Gastroesophageal sphincter (tissue), 4 donors: ENCODE results near the gene DAPK1. TPM values are rescaled to one million over a fixed set of nuclear protein-coding genes. Genes with fewer than 3 reads are reported as not detected.

Experiments used
- ATAC-seq: fragments of 150-250 bp; one replicate; pipeline ENCODE4 v1.9.1; 2016; ENCODE audit warnings: mild to moderate bottlenecking, moderate library complexity
- H3K27ac ChIP-seq, 4 donors: fragments of 200-600 bp; sonication (generic) in 3 of 4; 1 replicate in 3 of 4; 2 replicates in 1 of 4; pipeline ENCODE4 v1.5.1; 2016 to 2019
- H3K27me3 ChIP-seq: fragments of 200-600 bp; sonication (generic); one replicate; pipeline ENCODE4 v1.5.1; 2019
- H3K36me3 ChIP-seq, 2 donors: fragments of 200-600 bp; sonication (generic); one replicate each; pipeline ENCODE4 v1.5.1; 2019; ENCODE audit warnings: control low read depth in 1 of 2
- H3K4me1 ChIP-seq, 3 donors: fragments of 200-600 bp; sonication (generic); 1 replicate in 2 of 3; 2 replicates in 1 of 3; pipeline ENCODE4 v1.5.1; 2016 to 2019; ENCODE audit warnings: control low read depth in 2 of 3
- H3K4me3 ChIP-seq, 2 donors: fragments of 200-600 bp; sonication (generic); one replicate each; pipeline ENCODE4 v1.5.1; 2019; ENCODE audit warnings: mild to moderate bottlenecking in 1 of 2, moderate library complexity in 1 of 2
- H3K9me3 ChIP-seq, 3 donors: fragments of 200-600 bp; sonication (generic); one replicate each; pipeline ENCODE4 v1.5.1; 2017 to 2019; ENCODE audit warnings: control low read depth in 2 of 3
- EP300 ChIP-seq: sonication (generic); formaldehyde crosslinking; IDR thresholded peaks from one replicate; pipeline ENCODE4 v1.6.1; 2017; ENCODE audit warnings: antibody characterized with exemption, mild to moderate bottlenecking
- POLR2A ChIP-seq, 2 donors: fragments of 450-650 bp; IDR thresholded peaks; one replicate each; pipeline ENCODE4 v1.6.1; 2017; ENCODE audit warnings: antibody characterized with exemption in 2 of 2, mild to moderate bottlenecking in 2 of 2, moderate library complexity in 1 of 2
- POLR2AphosphoS5 ChIP-seq: sonication (generic); formaldehyde crosslinking; IDR thresholded peaks from one replicate; pipeline ENCODE4 v1.6.1; 2017; ENCODE audit warnings: antibody characterized with exemption
- WGBS, 2 donors: methylation state at CpG; one replicate each; pipeline ENCODE4 v1.1.5; 2018; ENCODE audit warnings: low coverage in 1 of 2; 5-methylcytosine and 5-hydroxymethylcytosine counted together
- total RNA-seq, 4 donors: library from RNA; depleted of rRNA; stranded (reverse); fragments of >200 nt; gene quantifications; one replicate each; pipeline ENCODE4 v1.1.0, GENCODE V29; 2016
- TF ChIP-seq, protein P1 (sequence below), 4 experiments: fragments of 200-600 bp in 2 of 4; fragments of 450-650 bp in 2 of 4; sonication (generic) in 1 of 4; IDR thresholded peaks; one replicate each; pipeline ENCODE4 v1.5.1; 2017 to 2019; ENCODE audit warnings: antibody characterized with exemption in 4 of 4, mild to moderate bottlenecking in 2 of 4, moderate library complexity in 2 of 4

DAPK1 gene
- total RNA-seq, 4 donors from 2014 or later, result 52.3 to 119 (median 75.3) TPM

DNA sequence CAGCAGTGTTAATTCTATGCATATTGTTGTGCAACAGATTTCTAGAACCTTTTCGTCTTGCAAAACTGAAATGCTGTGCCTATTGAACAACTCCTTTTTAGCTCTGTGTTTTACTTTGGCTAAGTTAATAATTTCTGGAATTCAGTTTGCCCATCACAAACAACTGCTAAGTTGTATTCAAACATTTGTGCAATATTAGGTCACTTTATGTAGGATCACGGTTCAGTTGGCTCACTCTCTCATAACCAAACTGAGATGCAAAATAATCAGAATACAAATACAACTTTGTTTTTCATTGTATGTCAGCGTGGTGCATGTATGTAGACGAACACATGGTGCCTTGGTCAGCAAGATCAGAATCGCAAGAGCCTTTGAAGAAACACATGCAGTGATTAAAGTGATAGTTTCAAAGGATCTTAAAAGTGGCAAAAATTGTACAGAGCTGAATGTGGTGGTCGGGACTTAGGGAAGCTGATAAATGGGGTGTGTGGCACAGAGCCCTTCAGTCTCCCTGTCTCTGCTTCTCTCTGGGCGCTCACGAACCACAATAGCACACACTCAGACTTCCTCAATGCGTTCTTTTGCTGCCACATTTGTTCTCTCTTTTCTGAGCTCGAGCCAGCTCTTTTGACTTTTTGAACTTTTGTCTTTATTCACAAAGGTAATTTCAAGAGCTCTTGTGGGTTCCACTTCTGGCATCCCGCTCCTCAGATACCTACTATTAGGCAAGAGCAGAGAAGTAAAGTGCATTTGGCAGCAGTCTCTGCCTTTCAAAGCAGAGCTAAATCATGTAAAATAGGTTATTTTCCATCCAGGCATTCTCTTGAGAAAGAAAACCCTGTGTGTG is 115.8 kb downstream of the DAPK1 start:
- 59 to 71% methylated on average over 10 of the region's 11 CpGs for WGBS, 2 donors
- peak; percentile 38 for TF ChIP-seq POLR2AphosphoS5
- TF ChIP-seq EP300, result no peak
- Histone ChIP-seq H3K9me3 (no peaks in the 10 kb centered on the region), H3K27ac (peak overlapping the region; percentile 29 to 71 (median 52)), H3K36me3 (peaks cover 0 to 30% of the 10 kb centered on the region in 2 donors), H3K27me3 (no peaks in the 10 kb centered on the region), H3K4me1 (peaks cover 0 to 77% (median 9%) of the 10 kb centered on the region in 3 donors), H3K4me3 (no peak overlapping the region)
- peak; percentile 54 for ATAC-seq

DNA sequence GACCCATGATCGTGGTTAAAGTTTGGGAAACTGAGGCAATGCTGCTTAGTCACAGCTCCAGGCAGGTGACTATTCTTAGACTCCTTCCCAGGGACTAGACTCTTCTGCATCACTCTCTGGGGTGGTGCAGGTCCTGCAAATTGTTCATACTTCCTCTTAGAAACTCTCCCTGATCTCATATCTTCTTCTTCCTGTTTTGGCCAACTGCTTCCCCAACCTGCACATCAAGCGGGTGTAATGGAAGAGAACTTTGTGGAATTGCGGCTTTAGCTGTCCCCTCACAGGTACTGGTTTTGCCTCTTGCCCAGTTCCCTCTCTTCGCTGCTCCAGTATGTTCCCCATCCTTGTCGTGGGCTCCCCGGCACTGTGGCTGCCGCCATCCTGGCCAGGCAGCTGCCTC is 116.7 kb downstream of the DAPK1 start:
- no peak for ATAC-seq
- peaks cover 0 to 24% of the 10 kb centered on the region in 2 donors for H3K36me3 ChIP-seq
- WGBS, 2 donors, result 57% methylated on average over 4 of the region's 7 CpGs; no CpG with 5 or more reads in 1 of the 2 donors

DNA sequence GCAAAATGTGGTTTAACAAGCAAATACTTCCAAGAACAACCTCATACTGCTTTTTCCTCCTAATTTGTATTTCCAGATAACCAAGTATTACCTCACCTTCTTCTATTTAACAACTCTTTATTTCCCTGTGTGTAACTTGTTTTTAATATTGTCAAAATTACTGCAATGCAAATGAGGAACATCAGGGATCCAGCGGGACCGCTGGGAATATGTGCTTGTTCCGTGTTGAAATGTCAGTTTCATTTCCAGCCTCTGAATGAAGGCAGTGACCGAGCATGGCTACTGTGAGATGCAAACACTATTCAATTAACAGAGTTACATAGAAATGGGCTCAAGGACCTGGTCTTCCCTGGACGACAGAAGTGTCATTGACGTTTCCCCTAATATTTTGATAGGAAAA is 117.5 kb downstream of the DAPK1 start:
- peak overlapping the region in 1 of 4 donors; percentile 29 for H3K27ac ChIP-seq
- no peaks in the 10 kb centered on the region for H3K9me3 ChIP-seq
- no peak for ATAC-seq
- TF ChIP-seq, protein P1, sequence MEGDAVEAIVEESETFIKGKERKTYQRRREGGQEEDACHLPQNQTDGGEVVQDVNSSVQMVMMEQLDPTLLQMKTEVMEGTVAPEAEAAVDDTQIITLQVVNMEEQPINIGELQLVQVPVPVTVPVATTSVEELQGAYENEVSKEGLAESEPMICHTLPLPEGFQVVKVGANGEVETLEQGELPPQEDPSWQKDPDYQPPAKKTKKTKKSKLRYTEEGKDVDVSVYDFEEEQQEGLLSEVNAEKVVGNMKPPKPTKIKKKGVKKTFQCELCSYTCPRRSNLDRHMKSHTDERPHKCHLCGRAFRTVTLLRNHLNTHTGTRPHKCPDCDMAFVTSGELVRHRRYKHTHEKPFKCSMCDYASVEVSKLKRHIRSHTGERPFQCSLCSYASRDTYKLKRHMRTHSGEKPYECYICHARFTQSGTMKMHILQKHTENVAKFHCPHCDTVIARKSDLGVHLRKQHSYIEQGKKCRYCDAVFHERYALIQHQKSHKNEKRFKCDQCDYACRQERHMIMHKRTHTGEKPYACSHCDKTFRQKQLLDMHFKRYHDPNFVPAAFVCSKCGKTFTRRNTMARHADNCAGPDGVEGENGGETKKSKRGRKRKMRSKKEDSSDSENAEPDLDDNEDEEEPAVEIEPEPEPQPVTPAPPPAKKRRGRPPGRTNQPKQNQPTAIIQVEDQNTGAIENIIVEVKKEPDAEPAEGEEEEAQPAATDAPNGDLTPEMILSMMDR (IDR thresholded peaks at IDR 0.05), result no peak
- no peak for TF ChIP-seq EP300
- peaks cover 0 to 24% of the 10 kb centered on the region in 2 donors for H3K36me3 ChIP-seq
- no peak overlapping the region for H3K4me3 ChIP-seq
- peaks cover 0 to 72% (median 5%) of the 10 kb centered on the region in 3 donors for H3K4me1 ChIP-seq
- 84 to 87% methylated on average over 4 to 6 of the region's 6 CpGs for WGBS, 2 donors
- H3K27me3 ChIP-seq, result no peaks in the 10 kb centered on the region

More for the DNA sequence above, 116.7 kb downstream of the DAPK1 start:
- TF ChIP-seq, protein P1 (IDR thresholded peaks at IDR 0.05), result no peak
- no peak for TF ChIP-seq POLR2A (IDR thresholded peaks at IDR 0.05)
- no peak for TF ChIP-seq EP300
- TF ChIP-seq POLR2AphosphoS5, result no peak
- peak overlapping the region in 3 of 4 donors; percentile 29 to 71 (median 67) for H3K27ac ChIP-seq
- H3K9me3 ChIP-seq, result no peaks in the 10 kb centered on the region
- H3K4me1 ChIP-seq, result peaks cover 0 to 74% (median 9%) of the 10 kb centered on the region in 3 donors
- H3K27me3 ChIP-seq, result no peaks in the 10 kb centered on the region
- no peak overlapping the region for H3K4me3 ChIP-seq

DNA sequence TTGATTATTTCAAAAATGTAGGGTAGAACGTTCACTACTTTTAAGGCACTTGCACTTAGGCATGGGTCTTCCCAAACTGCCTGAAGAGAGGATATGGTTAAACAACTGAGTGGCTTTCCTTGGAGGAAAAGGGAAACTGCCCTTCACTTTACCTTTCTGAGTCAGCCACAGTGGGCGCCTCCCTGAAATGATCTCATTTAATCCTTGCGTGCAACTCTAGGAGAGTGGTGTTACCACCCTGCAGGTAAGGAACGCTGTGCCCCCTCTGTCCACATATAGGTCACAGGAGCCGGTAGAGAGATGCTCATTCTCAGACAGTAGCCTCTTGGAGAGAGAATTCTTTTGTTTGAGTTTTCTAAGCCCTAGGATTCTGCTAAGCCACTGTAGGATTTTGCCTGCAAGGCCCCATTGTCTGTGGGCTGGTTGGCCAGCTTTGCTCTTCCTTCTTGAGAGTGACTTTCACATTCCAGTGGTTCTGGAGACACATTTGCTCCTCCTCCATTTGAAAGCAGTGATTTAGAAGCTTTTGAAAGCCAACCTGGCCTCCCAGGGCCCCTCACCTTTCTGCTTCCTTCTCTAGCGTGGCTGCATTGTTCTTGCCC is 118.0 kb downstream of the DAPK1 start:
- no peaks in the 10 kb centered on the region for H3K9me3 ChIP-seq
- H3K36me3 ChIP-seq, result peaks cover 0 to 24% of the 10 kb centered on the region in 2 donors
- no peak for ATAC-seq
- H3K4me1 ChIP-seq, result peaks cover 0 to 72% (median 5%) of the 10 kb centered on the region in 3 donors
- H3K27ac ChIP-seq, result no peak overlapping the region
- TF ChIP-seq, protein P1 (IDR thresholded peaks at IDR 0.05), result no peak
- TF ChIP-seq POLR2AphosphoS5, result no peak
- WGBS, 2 donors, result 86 to 93% methylated on average over 4 to 5 of the region's 6 CpGs
- H3K4me3 ChIP-seq, result no peak overlapping the region
- H3K27me3 ChIP-seq, result no peaks in the 10 kb centered on the region

DNA sequence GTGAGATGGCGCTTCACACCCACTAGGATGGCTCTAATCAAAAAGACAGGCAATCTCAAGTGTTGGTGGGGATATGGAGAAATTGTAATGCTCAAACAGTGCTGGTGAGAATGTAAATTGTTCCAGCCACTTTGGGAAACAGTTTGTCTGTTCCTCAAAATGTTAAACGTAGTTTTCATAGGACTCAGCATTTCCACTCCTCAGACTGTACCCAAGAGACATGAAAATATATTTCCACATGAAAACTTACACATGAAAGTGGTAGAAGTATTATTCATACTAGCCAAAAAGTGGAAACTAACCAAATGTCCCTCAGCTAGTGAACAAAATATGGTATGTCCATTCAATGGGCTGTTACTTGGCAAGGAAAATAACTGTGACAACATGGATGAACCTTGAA is 120.6 kb downstream of the DAPK1 start:
- H3K4me1 ChIP-seq, result peaks cover 0 to 64% (median 5%) of the 10 kb centered on the region in 3 donors
- no peaks in the 10 kb centered on the region for H3K27me3 ChIP-seq
- no peak overlapping the region for H3K4me3 ChIP-seq
- H3K36me3 ChIP-seq, result peaks cover 0 to 25% of the 10 kb centered on the region in 2 donors
- TF ChIP-seq, protein P1 (IDR thresholded peaks at IDR 0.05), result no peak
- TF ChIP-seq POLR2AphosphoS5 (no peak), EP300 (no peak), POLR2A (IDR thresholded peaks at IDR 0.05) (no peak)
- 67 to 88% methylated on average over 2 of the region's 2 CpGs for WGBS, 2 donors
- H3K9me3 ChIP-seq, result no peaks in the 10 kb centered on the region
- no peak for ATAC-seq
- no peak overlapping the region for H3K27ac ChIP-seq
